GM21619 (cell line): ENCODE measurements around the gene KIF14.

ENCODE experiments used
- ATAC-seq: cut with Tn5 transposase; IDR thresholded peaks from one replicate; pipeline ENCODE4 v1.9.1; 2021; ENCODE audit not compliant: unreplicated experiment

Gene KIF14, protein sequence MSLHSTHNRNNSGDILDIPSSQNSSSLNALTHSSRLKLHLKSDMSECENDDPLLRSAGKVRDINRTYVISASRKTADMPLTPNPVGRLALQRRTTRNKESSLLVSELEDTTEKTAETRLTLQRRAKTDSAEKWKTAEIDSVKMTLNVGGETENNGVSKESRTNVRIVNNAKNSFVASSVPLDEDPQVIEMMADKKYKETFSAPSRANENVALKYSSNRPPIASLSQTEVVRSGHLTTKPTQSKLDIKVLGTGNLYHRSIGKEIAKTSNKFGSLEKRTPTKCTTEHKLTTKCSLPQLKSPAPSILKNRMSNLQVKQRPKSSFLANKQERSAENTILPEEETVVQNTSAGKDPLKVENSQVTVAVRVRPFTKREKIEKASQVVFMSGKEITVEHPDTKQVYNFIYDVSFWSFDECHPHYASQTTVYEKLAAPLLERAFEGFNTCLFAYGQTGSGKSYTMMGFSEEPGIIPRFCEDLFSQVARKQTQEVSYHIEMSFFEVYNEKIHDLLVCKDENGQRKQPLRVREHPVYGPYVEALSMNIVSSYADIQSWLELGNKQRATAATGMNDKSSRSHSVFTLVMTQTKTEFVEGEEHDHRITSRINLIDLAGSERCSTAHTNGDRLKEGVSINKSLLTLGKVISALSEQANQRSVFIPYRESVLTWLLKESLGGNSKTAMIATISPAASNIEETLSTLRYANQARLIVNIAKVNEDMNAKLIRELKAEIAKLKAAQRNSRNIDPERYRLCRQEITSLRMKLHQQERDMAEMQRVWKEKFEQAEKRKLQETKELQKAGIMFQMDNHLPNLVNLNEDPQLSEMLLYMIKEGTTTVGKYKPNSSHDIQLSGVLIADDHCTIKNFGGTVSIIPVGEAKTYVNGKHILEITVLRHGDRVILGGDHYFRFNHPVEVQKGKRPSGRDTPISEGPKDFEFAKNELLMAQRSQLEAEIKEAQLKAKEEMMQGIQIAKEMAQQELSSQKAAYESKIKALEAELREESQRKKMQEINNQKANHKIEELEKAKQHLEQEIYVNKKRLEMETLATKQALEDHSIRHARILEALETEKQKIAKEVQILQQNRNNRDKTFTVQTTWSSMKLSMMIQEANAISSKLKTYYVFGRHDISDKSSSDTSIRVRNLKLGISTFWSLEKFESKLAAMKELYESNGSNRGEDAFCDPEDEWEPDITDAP (N-terminal part only)

GRCh38 chr1:200620273-200621131 lies at the start of gene KIF14:
KIF14 (minus strand) TSS chr1:200620751; CDS start chr1:200618723, 2,028 bp downstream.
- peak; percentile 89 for ATAC-seq

- peak; percentile 80 for ATAC-seq
Measured at GRCh38 chr1:200669314-200670241, 49.0 kb upstream of the KIF14 start, which contains the start of gene DDX59. DDX59 (minus strand) TSS chr1:200669907; CDS start chr1:200666740, 3,167 bp downstream.

DNA sequence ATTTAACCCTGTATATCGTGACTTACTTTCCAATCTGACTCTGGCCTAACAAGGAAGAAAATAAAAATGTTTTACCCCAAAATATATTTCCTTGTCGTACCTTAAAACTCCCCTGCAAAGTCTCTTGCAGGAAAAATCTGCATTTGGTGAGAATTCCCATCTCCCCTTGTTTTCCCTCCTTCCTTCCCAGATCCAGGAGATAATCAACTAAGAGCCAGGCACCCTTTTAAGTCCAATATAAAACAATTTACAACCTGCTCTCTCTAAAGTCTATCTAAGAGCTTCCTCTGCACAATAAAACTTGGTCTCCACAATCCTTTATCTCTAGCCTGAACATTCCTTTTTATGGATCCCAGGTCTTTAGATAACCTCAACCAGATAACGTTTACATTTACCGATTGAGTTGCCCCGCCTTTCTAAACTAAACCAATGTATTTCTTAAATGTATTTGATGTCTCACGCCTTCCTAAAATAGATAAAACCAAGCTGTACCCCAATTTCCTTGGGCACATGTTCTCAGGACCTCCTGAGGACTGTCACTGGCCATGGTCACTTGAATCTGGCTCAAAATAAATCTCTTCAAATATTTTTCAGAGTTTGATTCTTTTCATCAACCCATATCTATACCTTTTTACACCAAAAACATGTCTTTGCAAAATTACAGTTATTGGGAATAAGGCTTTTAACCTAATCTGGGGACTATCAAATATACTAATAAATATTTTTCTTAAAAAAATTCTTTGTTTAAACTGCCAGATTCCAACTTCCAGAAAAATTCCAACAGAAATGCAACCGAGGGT lies 48.2 kb upstream of the KIF14 start:
- ATAC-seq = no peak

GRCh38 chr1:200666309-200666708 lies 45.8 kb upstream of the KIF14 start:
- no peak for ATAC-seq

GRCh38 chr1:200665861-200666260 lies 45.3 kb upstream of the KIF14 start:
- no peak for ATAC-seq

DNA sequence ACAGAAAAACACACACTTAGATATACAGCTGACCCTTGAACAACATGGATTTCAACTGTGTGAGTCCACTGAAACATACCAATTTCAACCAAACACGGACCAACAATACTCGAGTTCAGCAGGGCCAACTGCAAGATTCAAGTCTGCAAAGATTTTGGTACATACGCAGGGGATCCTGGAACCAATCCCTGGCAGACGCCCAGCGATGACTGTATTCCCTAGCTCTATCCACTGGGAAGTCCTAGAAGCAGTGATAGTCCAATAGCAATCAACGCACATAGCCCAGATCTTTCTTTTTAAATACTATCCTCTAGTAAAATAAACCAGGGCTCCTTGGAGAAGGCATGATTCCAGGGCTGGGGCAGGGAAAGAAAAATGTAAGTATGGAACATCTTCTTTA lies 40.2 kb upstream of the KIF14 start:
- ATAC-seq = no peak

GRCh38 chr1:200659269-200659668 lies 38.7 kb upstream of the KIF14 start:
- ATAC-seq = no peak

DNA sequence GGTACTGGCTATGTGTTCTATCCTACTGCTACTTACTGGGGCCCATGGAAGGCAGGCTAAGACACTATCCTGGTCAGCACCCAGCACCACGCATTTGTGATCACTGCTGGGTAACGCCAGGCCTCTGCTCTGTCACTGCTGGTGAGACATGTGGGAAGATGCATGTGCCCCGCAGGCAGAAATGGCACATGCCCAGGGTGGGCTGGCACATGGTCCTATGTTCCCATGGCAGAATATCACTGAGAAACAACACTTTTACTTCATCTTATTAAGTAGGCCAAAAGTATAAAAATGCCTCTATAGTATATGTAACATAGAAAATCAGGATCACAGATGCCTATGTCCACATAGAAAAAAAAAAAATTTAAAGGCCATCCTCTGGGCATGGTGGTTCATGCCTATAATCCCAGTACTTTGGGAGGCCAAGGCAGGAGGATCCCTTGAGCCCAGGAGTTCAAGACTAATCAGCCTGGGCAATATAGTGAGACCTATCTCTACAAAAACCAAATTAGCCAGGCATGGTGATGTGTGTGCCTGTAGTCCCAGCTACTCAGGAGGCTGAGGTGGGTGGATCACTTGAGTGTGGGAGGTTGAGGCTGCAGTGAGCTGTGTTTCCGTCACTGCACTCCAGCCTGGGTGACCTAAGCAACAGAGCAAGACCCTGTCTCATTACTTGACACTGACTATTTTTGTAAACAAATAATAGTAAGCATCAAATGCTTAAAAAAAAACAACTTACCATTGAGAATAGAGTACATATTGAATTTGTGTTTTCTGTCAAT lies 37.7 kb upstream of the KIF14 start:
- no peak for ATAC-seq

- peak; percentile 91 for ATAC-seq
Measured at GRCh38 chr1:200654660-200655059, 34.1 kb upstream of the KIF14 start.

DNA sequence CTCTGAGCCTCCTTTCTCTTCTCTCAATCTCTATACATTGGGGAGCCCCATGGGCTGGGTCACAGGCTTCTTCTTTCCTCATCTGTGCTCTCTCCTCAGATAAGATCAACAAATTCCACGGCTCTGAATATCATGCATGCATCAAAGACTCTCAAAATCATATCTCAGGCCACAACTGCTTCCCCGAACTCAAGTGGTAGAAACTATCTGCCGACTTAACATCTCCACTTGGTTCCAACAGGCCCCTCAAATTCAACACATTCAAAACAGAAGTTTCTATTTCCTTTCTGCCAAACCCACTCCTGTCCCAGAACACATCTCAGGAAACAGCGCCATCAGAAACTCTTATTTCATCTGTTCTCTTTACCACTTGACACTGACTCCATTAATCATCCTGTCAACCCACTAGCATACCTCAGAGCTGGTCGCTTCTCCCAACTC lies 32.5 kb upstream of the KIF14 start:
- ATAC-seq = no peak

DNA sequence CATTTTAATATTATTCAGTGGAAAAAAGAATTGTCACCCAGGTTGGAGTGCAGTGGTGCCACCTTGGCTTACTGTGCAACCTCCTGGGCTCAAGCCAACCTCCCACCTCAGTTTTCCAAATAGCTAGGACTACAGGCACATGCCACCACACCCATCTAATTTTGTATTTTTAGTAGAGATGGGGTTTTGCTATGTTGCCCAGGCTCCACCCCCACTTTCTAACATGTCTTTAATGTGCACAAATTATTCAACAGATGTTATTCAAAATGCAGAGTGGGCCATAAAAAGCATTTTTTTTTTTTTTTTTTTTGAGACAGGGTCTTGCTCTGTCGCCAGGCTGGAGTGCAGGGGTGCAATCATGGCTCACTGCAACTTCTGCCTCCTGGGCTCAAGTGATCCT lies 31.8 kb upstream of the KIF14 start:
- ATAC-seq = no peak

DNA sequence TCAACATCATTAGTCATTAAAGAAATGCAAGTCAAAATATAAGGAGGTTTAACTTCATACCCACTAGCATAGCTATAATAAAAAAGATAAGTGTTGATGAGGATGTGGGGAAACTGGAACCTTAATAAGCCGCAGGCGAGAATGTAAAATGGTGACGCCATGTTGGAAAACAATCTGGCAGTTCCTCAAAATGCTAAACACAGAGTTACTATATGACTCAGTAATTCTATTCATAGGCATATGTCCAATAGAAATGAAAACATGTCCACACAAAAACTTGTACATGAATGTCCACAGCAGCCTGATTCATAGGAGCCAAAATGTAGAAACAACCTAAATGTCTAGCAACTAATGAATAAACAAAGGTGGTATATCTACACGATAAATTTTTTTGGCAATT lies 26.0 kb upstream of the KIF14 start:
- no peak for ATAC-seq

GRCh38 chr1:200644021-200644420 lies 23.5 kb upstream of the KIF14 start:
- ATAC-seq = no peak

DNA sequence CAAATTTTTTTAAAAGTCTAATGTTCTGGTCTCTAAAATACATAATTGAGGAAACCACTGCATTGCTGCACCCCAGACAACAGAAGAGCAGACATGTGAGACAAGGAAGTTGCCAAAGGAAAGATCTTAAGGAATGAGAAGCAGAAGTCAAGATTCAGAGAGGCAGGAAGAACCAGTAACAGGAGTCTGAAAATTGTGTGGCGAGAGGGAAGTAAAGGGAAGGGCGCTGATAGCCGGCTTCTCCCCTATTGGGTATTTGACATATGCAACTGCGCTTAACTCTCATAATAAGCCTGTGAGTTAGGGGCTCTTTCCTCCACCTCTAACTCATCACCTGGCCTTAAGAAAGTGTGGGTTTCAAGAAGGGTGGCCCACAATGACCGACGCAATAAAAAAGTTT lies 21.9 kb upstream of the KIF14 start:
- no peak for ATAC-seq

- no peak for ATAC-seq
Measured at GRCh38 chr1:200640963-200641401, 20.4 kb upstream of the KIF14 start.

DNA sequence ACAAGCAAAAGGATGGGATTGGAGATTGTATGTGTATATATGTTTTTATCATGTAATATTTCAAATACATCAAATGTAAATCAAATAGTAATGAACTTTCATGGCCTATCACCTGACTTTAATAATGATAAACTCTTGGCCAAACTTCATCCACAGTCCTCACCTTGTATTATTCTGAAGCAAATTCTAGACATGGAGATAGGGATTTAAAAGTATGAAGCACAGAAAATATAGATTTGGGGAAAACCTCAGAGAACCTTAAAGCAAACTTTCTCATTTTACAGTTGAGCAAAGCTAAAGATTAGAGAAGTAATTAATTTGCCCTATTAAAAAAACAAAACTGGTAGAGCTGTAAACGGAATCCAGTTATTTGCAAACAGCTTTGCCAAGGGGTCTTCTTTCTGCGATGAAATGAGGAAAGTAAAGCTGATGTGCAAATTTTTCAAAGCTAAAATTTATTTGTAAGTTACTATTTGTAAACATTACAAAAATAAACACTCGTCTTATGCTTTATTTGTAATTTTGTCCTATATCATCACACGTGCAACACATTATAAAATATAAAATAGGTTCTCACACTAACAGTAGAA lies 19.9 kb upstream of the KIF14 start:
- ATAC-seq = peak; percentile 6

DNA sequence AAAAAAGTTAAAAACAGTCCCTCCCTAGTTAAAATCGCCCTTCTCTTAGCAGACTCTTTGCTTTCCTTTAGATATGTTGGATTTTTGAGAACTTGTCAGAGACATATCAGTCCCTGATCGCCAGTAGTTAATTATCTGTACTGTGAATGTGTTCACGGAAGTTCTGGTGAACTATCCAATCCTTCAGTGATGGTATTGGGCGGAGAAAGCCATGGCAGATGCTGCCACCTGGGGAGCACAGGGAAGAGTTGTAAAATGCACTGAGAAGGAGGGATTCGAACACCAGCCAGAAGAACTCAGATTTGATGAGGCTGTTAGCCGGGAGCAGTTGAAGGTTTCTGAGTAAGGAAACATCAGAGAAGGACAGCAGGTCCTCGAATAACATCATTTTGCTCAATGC lies 17.5 kb upstream of the KIF14 start:
- no peak for ATAC-seq
